UCSD-AML1 (cell line): ENCODE results near the gene PTDSS2.
"Not testable (repeated sequence)": the region's sequence is repeated elsewhere in the genome, so short reads cannot be mapped to it uniquely, and the experiment has no call there.

Source experiments
- DNase-seq: peaks from one replicate; lab custom pipeline; 2025; ENCODE audit not compliant: unreplicated experiment; lab: John Stamatoyannopoulos, UW

Gene PTDSS2

GRCh38 chr11:429931-430456 is 20.1 kb upstream of the PTDSS2 start:
- DNase-seq = no peak

DNA sequence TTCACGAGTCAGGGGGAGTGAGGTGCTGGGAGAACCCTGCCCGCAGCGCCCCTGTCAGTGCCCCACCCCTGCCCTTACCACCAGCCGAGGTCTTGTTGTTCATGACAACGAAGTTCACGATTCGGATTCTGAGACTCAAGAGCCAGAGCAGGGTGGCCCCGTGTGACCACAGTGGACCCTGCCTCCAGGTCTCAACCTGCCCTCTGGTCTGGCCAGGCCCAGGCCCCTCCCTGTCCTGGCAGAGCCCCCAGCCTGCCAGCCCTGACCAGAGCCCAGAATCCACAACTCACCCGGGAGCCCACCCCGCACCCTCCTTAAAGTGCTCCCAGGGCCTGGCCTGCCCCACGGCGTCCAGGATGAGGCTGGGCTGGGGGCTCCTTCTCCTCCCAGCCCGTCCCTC is 18.2 kb upstream of the PTDSS2 start:
- DNase-seq = no peak

- DNase-seq = no peak
These were observed 17.5 kb upstream of the PTDSS2 start for GRCh38 chr11:432501-433100.

- DNase-seq = no peak
These were observed 17.0 kb upstream of the PTDSS2 start for GRCh38 chr11:433111-433510.

GRCh38 chr11:433641-434040 is 16.4 kb upstream of the PTDSS2 start:
- DNase-seq = no peak

- DNase-seq = no peak
These were observed 15.6 kb upstream of the PTDSS2 start for GRCh38 chr11:434496-434895.

GRCh38 chr11:434999-435740 is 14.9 kb upstream of the PTDSS2 start:
- not testable (repeated sequence) for DNase-seq

DNA sequence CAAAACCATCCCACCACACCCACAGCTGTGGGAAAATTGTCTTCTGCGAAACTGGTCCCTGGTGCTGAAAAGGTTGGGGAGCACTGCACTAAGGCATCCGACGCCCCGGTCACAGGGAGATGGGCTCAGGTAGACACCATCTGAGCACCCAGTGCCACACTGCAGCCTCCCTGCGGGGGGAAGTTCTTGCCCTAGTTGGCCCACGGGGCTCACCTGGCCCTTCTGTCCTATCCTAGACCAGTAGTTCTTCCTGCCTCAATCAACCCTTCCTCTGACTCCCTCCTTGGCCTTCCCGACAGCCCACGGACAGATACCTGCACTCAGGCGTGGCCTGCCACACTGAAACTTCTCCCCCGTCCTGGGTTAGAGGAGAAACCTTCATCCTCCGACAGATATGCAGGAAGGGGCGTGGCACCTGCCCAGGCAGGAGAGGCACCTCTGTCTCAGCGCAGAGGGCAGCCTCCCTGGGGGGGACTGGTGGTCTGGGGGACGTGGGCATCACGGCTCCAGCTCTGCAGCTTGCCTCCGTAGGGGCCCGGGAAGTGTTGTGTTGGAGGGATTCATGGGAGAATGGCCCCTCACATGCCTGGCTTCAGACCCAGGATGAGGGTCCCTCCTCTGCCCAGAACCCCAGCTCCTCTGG is 12.7 kb upstream of the PTDSS2 start:
- no peak for DNase-seq

DNA sequence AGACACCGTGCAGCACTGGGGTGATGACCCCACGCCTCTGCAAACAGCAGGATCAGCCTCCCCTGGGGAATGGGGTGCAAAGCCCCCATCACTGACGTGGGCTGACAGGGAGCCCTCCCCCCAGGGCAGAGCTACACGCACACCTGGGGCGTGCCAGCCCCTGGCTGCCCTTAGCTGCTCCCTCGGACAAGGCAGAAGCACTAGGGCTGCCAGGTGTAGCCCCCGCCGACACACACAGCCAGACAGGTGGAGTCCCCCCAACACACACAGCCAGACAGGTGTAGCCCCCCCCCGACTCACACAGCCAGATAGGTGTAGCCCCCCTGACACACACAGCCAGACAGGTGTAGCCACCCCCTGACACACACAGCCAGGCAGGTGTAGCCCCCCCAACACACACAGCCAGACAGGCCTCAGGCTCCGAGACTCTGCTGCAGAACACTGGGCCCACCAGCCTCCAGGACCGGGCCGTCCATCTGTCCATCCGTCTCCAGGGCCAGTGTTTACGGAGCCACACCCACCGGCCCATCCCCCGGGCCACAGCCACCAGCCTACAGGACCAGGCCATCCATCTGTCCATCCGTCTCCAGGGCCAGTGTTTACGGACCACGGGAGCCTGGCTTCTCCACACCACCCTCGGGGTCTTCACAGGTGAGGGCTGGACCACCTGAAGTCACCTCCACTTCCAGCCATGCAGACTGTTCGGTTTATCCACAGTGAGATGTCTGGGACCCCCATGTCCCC is 11.8 kb upstream of the PTDSS2 start:
- DNase-seq = no peak

DNA sequence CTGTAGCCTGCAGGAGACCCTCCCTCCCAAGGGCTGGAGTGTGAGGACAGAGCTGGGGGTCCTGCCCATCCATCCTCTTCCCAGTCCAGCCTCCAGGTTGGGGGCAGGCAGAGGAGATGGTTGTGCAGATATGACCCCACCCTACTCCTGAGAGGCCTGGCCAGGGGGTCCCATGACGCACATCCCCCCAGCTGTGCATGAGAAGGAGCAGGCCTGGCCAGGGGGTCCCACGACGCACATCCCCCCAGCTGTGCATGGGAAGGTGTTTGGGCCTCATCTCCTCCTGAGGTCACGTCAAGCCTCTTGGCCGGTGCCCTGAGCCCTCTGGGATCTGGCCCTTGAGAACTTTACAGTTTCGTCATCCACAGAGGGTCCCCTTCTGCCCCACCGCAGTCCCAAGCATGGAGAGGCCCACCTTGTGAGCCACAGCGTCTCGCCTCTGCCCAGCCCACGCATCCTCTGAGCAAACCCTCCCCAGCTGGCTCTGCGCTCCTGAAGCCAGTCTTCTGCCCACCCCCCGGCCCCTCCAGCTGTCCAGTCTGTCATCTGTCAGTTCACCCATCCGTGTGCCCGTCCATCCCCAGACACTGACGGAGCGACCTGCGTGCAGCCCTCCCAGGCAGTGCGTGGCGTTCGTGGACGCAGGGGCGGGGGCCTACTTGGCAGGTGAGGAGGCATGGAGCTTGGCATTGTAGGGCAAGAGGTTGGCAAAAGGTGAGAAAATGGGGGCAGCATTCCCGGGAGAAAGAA is 10.6 kb upstream of the PTDSS2 start:
- DNase-seq = no peak

DNA sequence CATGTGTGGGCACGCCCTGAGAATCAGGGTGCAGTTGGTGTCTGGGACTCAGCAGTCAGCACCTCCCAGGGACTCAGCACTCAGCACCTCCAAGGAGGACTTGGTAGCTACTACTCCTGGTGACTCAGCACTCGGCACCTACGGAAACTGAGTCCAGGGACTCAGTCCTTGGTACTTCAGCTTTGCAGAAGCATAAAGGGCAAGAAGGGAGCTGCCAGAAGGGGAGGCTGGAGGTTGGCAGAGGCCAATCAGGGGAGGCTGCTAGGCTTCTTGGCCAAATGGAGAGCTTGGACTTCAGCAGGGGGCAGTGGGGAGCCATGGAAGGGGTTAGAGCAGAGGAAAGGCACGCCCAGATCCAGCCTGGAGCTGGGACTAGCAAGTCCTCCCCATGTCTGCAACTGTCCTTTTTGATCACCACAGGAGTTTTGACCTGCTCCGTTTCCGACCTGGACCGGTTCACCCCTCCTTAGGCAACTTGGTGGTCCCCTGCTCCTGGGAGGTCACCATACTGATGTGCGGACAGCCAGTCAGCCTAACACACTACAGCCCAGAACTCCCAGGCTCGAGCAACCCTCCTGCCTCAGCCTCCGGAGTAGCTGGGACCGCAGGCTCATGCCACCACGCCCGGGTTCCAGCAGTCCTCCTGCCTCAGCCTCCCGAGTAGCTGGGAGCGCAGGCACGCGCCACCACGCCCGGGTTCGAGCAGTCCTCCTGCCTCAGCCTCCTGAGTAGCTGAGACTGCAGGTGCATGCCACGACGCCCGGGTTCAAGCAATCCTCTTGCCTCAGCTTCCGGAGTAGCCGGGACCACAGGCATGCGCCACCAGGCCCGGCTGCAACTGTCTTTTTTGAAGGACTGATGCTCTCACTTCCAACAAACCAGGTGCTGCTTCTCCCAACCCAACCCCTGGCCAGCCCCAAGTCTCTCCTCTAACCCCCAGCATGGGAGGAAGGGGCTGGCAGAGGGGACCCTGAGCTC is 9.7 kb upstream of the PTDSS2 start:
- peak; percentile 23 for DNase-seq

DNA sequence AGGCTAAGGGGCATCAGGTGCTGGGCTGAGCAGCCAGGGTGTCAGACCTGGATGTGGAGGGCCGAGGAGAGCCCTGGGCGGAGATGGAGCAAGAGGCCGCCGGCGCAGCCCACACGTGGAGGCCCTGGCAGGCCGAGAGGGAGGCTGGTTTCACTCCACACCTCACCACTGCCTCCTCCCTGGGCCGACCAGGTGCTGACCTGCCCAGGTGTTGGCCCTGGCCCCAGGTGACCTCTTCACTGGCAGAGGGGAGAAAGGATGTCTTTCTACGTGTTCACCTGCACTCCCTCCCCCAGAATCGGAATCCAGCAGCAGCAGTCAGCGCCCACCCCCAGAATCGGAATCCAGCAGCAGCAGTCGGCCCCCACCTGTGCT is 9.0 kb upstream of the PTDSS2 start:
- no peak for DNase-seq

- no peak for DNase-seq
These were observed 8.4 kb upstream of the PTDSS2 start, which contains the start of gene ANO9 for GRCh38 chr11:441418-442274. Gene ANO9, minus strand, starts transcription at chr11:442011. Its CDS starts 85 bp downstream, at chr11:441926.

- no peak for DNase-seq
These were observed 7.4 kb upstream of the PTDSS2 start for GRCh38 chr11:442611-443081.

- no peak for DNase-seq
These were observed 6.4 kb upstream of the PTDSS2 start for GRCh38 chr11:443542-444199.

- no peak for DNase-seq
These were observed 5.5 kb upstream of the PTDSS2 start for GRCh38 chr11:444396-445144.
